Trophoblast cell (in vitro differentiated cells and primary cell): Measurements from ENCODE around the gene AQP12A.

Experiments
- DNase-seq, 2 donors: peaks; one replicate each; pipeline ENCODE4 v3.0.0-alpha.2; 2016
- H2AFZ ChIP-seq: 2 replicates; pipeline ENCODE4 v1.6.1; 2013; ENCODE audit warnings: low read length, moderate library complexity, mild to moderate bottlenecking; ENCODE audit not compliant: insufficient read depth, poor library complexity
- H2AK5ac ChIP-seq: 2 replicates; pipeline ENCODE4 v1.6.1; 2013; ENCODE audit warnings: mild to moderate bottlenecking, low read length
- H2BK120ac ChIP-seq: 2 replicates; pipeline ENCODE4 v1.6.1; 2013; ENCODE audit warnings: low read length, mild to moderate bottlenecking, moderate library complexity; ENCODE audit not compliant: insufficient read depth, poor library complexity
- H2BK12ac ChIP-seq: 2 replicates; pipeline ENCODE4 v1.6.1; 2013; ENCODE audit warnings: mild to moderate bottlenecking, low read length, moderate library complexity
- H2BK5ac ChIP-seq: 2 replicates; pipeline ENCODE4 v1.6.1; 2013; ENCODE audit warnings: low read length, low read depth, moderate library complexity, mild to moderate bottlenecking; ENCODE audit not compliant: poor library complexity
- H3K14ac ChIP-seq: 2 replicates; pipeline ENCODE4 v1.6.1; 2013; ENCODE audit warnings: mild to moderate bottlenecking, low read length
- H3K18ac ChIP-seq: 2 replicates; pipeline ENCODE4 v1.6.1; 2013; ENCODE audit warnings: mild to moderate bottlenecking, low read length
- H3K23ac ChIP-seq: 2 replicates; pipeline ENCODE4 v1.6.1; 2013; ENCODE audit warnings: low read length
- H3K27ac ChIP-seq: 2 replicates; pipeline ENCODE4 v1.5.1; 2013; ENCODE audit warnings: low read depth, mild to moderate bottlenecking, inconsistent platforms, low read length, moderate library complexity
- H3K27me3 ChIP-seq: 2 replicates; pipeline ENCODE4 v1.6.1; 2013; ENCODE audit warnings: inconsistent platforms, mild to moderate bottlenecking, low read length, moderate library complexity; ENCODE audit not compliant: insufficient read depth
- H3K36me3 ChIP-seq, 2 experiments: 1 replicate in 1 of 2; 2 replicates in 1 of 2; pipeline ENCODE4 v1.6.1; 2013; ENCODE audit warnings: low read length in 2 of 2, mild to moderate bottlenecking in 2 of 2, moderate library complexity in 1 of 2; ENCODE audit not compliant: insufficient read depth in 2 of 2, control insufficient read depth in 1 of 2
- H3K4ac ChIP-seq: 2 replicates; pipeline ENCODE4 v1.6.1; 2013; ENCODE audit warnings: low read depth, mild to moderate bottlenecking, low read length, moderate library complexity
- H3K4me1 ChIP-seq, 2 experiments: 1 replicate in 1 of 2; 2 replicates in 1 of 2; pipeline ENCODE4 v1.6.1; 2013; ENCODE audit warnings: low read length in 2 of 2, mild to moderate bottlenecking in 2 of 2, moderate library complexity in 1 of 2; ENCODE audit not compliant: insufficient read depth in 2 of 2, control insufficient read depth in 1 of 2
- H3K4me2 ChIP-seq: 2 replicates; pipeline ENCODE4 v1.6.1; 2013; ENCODE audit warnings: inconsistent platforms, mild to moderate bottlenecking, low read length, moderate library complexity
- H3K4me3 ChIP-seq: 2 replicates; pipeline ENCODE4 v1.5.1; 2013; ENCODE audit warnings: mild to moderate bottlenecking, low read depth, low read length, inconsistent platforms
- H3K79me1 ChIP-seq: one replicate; pipeline ENCODE4 v1.6.1; 2013; ENCODE audit warnings: low read length
- H3K79me2 ChIP-seq: 2 replicates; pipeline ENCODE4 v1.6.1; 2013; ENCODE audit warnings: low read length, mild to moderate bottlenecking; ENCODE audit not compliant: control insufficient read depth, insufficient read depth, poor library complexity
- H3K9ac ChIP-seq: 2 replicates; pipeline ENCODE4 v1.6.1; 2013; ENCODE audit warnings: mild to moderate bottlenecking, low read length
- H3K9me3 ChIP-seq: 2 replicates; pipeline ENCODE4 v1.6.1; 2013; ENCODE audit warnings: low read depth, mild to moderate bottlenecking, control low read depth, inconsistent platforms, low read length; ENCODE audit not compliant: insufficient read depth
- H4K12ac ChIP-seq: 2 replicates; pipeline ENCODE4 v1.6.1; 2013; ENCODE audit warnings: low read depth, mild to moderate bottlenecking, low read length, moderate library complexity
- H4K8ac ChIP-seq: 2 replicates; pipeline ENCODE4 v1.6.1; 2013; ENCODE audit warnings: low read depth, mild to moderate bottlenecking, low read length, moderate library complexity
- H4K91ac ChIP-seq: one replicate; pipeline ENCODE4 v1.6.1; 2013; ENCODE audit warnings: low read depth, mild to moderate bottlenecking, low read length, moderate library complexity
- WGBS: extraction: QIAGEN DNeasy Blood & Tissue Kit; methylation state at CpG from one replicate; pipeline ENCODE4 v1.1.7; 2013; ENCODE audit warnings: missing lambda C conversion rate; ENCODE audit not compliant: insufficient read length, insufficient coverage; ENCODE audit errors: extremely low coverage; 5-methylcytosine and 5-hydroxymethylcytosine counted together

Gene AQP12A

DNA sequence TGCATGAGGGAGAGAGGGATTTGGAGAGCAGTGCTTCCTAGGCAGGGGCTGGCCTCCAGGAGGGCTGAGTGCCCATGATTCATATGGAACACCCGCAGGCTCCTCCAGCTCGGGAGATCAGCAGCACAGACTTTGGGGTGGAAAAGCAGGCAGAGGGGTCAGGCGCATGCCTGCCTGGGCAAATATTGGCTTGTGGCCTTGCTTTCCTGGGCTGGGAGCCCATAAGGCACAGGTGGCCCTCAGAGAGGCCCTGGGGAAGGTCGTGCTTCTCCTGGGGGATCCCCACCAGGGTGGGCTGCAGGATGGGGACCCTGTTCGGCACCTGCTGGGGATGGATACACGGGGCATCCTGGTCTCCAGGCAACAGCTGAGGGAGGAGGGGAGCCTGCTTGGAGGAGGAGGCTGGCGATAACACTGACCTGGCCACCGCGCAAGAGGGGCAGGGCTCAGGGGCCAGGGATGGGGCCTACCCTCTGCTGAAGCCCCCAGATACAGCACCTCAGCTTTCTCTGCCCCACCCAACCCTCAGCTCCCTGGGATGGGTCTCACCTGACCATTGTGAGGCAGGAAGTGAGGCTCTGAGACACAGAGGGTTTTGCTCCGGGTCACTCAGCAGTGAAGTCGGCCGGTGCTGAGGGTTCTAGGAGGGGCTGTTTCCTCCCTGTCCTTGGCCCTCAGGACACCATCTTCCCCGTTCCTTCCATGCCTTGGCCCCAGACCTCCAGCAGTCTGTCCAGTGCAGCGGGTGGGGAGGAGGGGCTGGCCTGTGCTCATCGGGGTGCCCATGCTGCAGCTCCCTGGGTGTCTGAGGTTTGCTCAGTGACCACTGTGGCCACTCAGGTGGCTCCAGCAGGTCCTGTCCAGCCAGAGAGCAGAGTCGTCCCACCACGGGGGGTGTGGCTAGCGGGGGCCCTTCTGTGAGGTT is 12.0 kb downstream of the AQP12A start:
- Histone ChIP-seq H3K27me3 (no peaks in the 10 kb centered on the region), H3K9ac (no peak overlapping the region), H2BK120ac (no peak overlapping the region), H3K4me2 (no peak overlapping the region), H3K27ac (no peak overlapping the region), H3K4me3 (no peak overlapping the region), H3K4me1 (no peaks in the 10 kb centered on the region), H3K79me2 (no peaks in the 10 kb centered on the region), H3K79me1 (no peaks in the 10 kb centered on the region), H2AFZ (no peak overlapping the region), H3K9me3 (no peaks in the 10 kb centered on the region), H3K4ac (no peak overlapping the region), H2BK5ac (no peak overlapping the region), H3K36me3 (no peaks in the 10 kb centered on the region), H3K18ac (no peak overlapping the region), H3K14ac (no peak overlapping the region), H4K8ac (no peak overlapping the region), H4K91ac (no peak overlapping the region), H4K12ac (no peak overlapping the region), H3K23ac (no peak overlapping the region), H2BK12ac (no peak overlapping the region), H2AK5ac (no peak overlapping the region)
- no CpG with 5 or more reads among the region's 18 CpGs for WGBS
- no peak for DNase-seq

DNA sequence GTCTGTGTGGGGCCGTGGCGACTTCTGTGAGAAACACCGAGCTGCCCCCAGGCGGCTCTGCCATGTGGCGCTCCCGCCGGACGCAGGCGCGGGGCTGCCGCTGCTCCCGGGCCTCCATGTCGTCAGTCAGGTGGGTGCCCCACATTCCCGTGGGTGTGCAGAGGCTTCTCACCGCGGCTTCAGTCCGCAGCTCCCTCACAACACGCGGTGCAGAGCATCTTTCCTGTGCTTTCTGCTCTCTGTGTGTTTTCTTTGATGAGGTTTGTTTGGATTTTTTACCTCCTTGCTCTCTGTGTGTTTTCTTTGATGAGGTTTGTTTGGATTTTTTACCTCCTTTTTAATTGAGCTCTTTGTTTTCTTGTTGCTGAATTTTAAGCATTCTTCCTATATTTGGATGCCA is 13.0 kb downstream of the AQP12A start:
- Histone ChIP-seq H3K27me3 (no peaks in the 10 kb centered on the region), H3K79me1 (no peaks in the 10 kb centered on the region), H3K4me3 (no peak overlapping the region), H3K9ac (no peak overlapping the region), H3K23ac (no peak overlapping the region), H2AFZ (no peak overlapping the region), H4K12ac (no peak overlapping the region), H2BK120ac (no peak overlapping the region), H4K91ac (no peak overlapping the region), H3K4me1 (no peaks in the 10 kb centered on the region), H3K79me2 (no peaks in the 10 kb centered on the region), H4K8ac (no peak overlapping the region), H3K4ac (no peak overlapping the region), H2AK5ac (no peak overlapping the region), H3K9me3 (no peaks in the 10 kb centered on the region), H2BK12ac (no peak overlapping the region), H3K4me2 (no peak overlapping the region), H3K18ac (no peak overlapping the region), H3K27ac (no peak overlapping the region), H3K14ac (no peak overlapping the region), H2BK5ac (no peak overlapping the region), H3K36me3 (no peaks in the 10 kb centered on the region)
- WGBS, result no CpG with 5 or more reads among the region's 19 CpGs
- DNase-seq, result no peak

DNA sequence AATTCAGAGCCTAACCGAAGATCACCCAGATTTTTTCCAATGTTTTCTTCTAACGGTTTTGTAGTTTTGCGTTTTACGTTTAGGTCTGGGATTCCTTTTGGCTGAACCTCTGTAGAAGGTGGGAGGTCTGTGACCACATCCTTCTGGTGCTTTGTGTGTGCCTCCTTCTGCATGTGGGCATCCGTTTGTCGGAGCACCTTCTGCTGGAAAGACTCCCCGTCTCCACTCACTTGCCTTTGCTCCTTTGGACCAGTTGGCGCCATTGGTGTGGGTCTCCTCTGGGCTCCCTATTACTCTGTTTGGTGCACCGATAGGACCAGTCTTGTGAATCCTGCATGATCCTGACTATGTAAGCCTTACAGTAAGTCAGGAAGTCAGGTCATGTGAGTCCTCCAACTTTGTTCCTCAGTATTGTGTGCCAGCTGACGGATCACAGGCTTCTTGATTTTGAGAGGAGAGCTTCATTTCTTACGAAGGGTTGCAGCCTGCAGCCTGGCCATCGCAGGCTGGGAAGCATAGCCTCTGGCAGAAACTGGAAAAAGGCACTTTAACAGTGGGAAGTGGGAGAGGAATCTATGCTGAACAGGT is 13.6 kb downstream of the AQP12A start:
- Histone ChIP-seq H4K8ac (no peak overlapping the region), H3K4me2 (no peak overlapping the region), H3K4me3 (no peak overlapping the region), H2BK5ac (no peak overlapping the region), H3K4me1 (no peaks in the 10 kb centered on the region), H2BK12ac (no peak overlapping the region), H3K79me2 (no peaks in the 10 kb centered on the region), H3K27me3 (no peaks in the 10 kb centered on the region), H3K14ac (no peak overlapping the region), H2AK5ac (no peak overlapping the region), H3K27ac (no peak overlapping the region), H3K9ac (no peak overlapping the region), H3K9me3 (no peaks in the 10 kb centered on the region), H3K18ac (no peak overlapping the region), H3K23ac (no peak overlapping the region), H2BK120ac (no peak overlapping the region), H4K91ac (no peak overlapping the region), H3K79me1 (no peaks in the 10 kb centered on the region), H3K36me3 (no peaks in the 10 kb centered on the region), H4K12ac (no peak overlapping the region), H2AFZ (no peak overlapping the region), H3K4ac (no peak overlapping the region)
- no peak for DNase-seq
- no CpG with 5 or more reads among the region's 12 CpGs for WGBS

DNA sequence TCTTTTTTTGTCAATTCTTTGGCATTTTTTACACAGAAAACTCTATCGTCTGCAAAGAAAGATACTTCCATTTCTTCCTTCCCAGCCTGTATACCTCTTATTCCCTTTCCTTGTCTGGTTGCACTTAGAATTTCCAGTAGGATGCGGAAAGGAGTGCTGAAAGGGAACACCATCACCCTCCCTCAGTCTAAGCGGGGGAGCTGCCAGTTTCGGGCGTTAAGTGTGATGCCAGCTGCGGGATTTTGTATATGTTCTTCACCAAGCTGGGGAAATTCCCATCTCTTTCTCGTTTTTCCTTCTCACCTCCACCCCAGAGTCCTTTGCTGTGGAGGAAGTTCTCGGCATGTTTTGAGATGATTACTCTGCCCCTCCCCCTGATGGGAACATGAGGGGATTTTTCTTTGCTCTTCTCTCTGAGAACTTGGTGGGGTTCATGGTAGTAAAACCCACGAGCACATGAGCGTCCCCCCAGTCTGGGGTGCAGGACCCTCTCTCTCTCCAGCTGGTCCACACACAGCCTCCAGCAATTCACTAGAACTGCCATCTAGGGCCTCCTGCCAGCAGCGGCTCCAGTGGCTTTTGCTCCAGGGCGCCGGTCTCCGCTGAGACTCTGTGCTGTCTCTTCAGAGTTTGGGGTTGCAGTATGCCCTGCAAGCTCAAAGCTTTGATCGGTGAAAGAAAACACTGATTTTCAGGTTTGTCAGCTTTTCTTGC is 15.5 kb downstream of the AQP12A start:
- Histone ChIP-seq H3K4me3 (no peak overlapping the region), H4K12ac (no peak overlapping the region), H2BK120ac (no peak overlapping the region), H3K9ac (no peak overlapping the region), H4K8ac (no peak overlapping the region), H3K27ac (no peak overlapping the region), H3K14ac (no peak overlapping the region), H3K23ac (no peak overlapping the region), H3K36me3 (no peaks in the 10 kb centered on the region), H3K27me3 (no peaks in the 10 kb centered on the region), H2BK12ac (no peak overlapping the region), H2AFZ (no peak overlapping the region), H2AK5ac (no peak overlapping the region), H3K4me2 (no peak overlapping the region), H3K79me2 (no peaks in the 10 kb centered on the region), H3K9me3 (no peaks in the 10 kb centered on the region), H3K4me1 (no peaks in the 10 kb centered on the region), H3K18ac (no peak overlapping the region), H3K79me1 (no peaks in the 10 kb centered on the region), H3K4ac (no peak overlapping the region), H2BK5ac (no peak overlapping the region), H4K91ac (no peak overlapping the region)
- no CpG with 5 or more reads among the region's 15 CpGs for WGBS
- DNase-seq, result no peak
